Measurements from ENCODE around the gene AP5S1.

Gene AP5S1

DNA sequence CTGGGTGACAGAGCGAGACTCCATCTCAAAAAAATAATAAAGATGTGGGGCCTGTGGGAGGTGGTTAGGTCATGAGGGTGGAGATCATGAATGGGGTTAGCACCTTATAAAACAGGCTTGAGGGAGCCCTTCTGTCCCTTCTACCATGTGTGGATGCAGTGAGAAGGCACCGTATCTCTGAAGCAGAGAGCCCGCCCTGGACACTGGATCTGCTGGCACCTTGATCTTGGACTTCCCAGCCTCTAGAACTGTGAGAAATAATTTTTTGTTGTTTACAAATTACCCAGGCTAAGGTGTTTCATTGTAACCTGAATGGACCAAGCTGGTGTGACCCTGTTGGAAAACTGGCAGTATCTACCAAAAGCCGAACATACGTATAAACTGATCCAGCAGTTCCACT is 53.2 kb downstream of the AP5S1 start:
- DNase-seq (ENCODE audit: low spot score) (no peak), FAIRE-seq (no peak)

- DNase-seq (ENCODE audit: low spot score) (no peak), FAIRE-seq (no peak)
Observed at GRCh38 chr20:3874194-3874844, 54.0 kb downstream of the AP5S1 start.

- DNase-seq (ENCODE audit: low spot score) (no peak), FAIRE-seq (no peak)
Observed at GRCh38 chr20:3875378-3875974, 55.1 kb downstream of the AP5S1 start.

DNA sequence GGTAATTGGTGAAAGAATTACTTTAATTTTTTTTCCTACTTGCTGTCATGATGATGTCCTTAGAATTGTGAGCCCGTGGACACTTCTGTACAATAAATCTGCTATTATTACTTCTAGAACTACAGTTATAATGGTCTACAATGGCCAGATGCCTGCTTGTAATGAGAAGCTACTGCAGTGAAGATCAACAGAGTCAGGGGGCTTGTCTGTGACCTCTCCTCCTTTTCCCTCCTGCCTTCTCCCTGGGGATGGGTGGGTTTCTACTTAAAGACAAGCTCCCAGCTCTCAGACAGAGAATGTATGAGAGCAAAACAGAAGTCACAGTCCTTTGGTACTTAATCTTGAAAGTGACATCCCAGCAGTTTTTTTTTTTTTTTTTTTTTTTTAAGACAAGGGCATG is 55.7 kb downstream of the AP5S1 start:
- no peak for FAIRE-seq
- no peak for DNase-seq (ENCODE audit: low spot score)

GRCh38 chr20:3876676-3877075 is 56.3 kb downstream of the AP5S1 start:
- FAIRE-seq (no peak), DNase-seq (ENCODE audit: low spot score) (no peak)
